Thyroid gland (tissue), 4 donors: Measurements from ENCODE around the gene PARD3.

Experiments used
- POLR2A ChIP-seq, 2 donors: fragments of 450-650 bp; IDR thresholded peaks; one replicate each; pipeline ENCODE4 v1.6.1; 2017; ENCODE audit warnings: antibody characterized with exemption in 2 of 2, mild to moderate bottlenecking in 2 of 2, moderate library complexity in 1 of 2
- TF ChIP-seq, protein P1 (sequence below), 6 experiments: fragments of 200-600 bp in 3 of 6; fragments of 450-650 bp in 3 of 6; sonication (generic) in 3 of 6; IDR thresholded peaks; one replicate each; pipeline ENCODE4 v1.5.1; 2016 to 2019; ENCODE audit warnings: antibody characterized with exemption in 6 of 6, mild to moderate bottlenecking in 2 of 6, inconsistent platforms in 1 of 6, moderate library complexity in 1 of 6

DNA sequence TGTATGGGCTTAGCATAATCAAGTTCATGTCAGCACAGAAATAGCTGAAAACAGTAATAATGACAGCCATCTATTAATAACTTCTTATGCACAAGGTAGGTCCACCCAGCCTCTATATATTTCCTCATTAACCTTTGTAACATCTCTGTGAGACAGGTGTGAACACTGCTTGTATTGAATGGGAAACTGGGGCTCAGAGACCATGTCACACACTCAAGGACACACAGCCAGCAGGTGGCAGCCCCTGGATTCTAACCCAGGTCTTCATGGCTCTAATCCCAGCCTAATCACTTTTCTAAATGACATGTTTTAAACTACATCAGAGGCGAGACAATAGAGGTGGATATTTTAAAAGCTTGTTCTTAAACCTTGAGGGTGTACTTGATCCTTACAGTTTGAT, 591.4 kb downstream of the PARD3 start:
- TF ChIP-seq, protein P1, sequence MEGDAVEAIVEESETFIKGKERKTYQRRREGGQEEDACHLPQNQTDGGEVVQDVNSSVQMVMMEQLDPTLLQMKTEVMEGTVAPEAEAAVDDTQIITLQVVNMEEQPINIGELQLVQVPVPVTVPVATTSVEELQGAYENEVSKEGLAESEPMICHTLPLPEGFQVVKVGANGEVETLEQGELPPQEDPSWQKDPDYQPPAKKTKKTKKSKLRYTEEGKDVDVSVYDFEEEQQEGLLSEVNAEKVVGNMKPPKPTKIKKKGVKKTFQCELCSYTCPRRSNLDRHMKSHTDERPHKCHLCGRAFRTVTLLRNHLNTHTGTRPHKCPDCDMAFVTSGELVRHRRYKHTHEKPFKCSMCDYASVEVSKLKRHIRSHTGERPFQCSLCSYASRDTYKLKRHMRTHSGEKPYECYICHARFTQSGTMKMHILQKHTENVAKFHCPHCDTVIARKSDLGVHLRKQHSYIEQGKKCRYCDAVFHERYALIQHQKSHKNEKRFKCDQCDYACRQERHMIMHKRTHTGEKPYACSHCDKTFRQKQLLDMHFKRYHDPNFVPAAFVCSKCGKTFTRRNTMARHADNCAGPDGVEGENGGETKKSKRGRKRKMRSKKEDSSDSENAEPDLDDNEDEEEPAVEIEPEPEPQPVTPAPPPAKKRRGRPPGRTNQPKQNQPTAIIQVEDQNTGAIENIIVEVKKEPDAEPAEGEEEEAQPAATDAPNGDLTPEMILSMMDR (IDR thresholded peaks at IDR 0.05), result no peak
- TF ChIP-seq POLR2A (IDR thresholded peaks at IDR 0.05), result no peak
